ENCODE measurements around the gene MICA. TPM values are rescaled to one million over a fixed set of nuclear protein-coding genes. Genes with fewer than 3 reads are reported as not detected.
A peak's percentile ranks its signal among the peaks of the same experiment; 100 is the strongest.

MICA gene
- total RNA-seq, 1 experiment from 2014 or later, result 164 TPM

GRCh38 chr6:31460361-31461025 lies 57.1 kb downstream of the MICA start:
- no peak for DNase-seq (ENCODE audit: low read depth)

DNA sequence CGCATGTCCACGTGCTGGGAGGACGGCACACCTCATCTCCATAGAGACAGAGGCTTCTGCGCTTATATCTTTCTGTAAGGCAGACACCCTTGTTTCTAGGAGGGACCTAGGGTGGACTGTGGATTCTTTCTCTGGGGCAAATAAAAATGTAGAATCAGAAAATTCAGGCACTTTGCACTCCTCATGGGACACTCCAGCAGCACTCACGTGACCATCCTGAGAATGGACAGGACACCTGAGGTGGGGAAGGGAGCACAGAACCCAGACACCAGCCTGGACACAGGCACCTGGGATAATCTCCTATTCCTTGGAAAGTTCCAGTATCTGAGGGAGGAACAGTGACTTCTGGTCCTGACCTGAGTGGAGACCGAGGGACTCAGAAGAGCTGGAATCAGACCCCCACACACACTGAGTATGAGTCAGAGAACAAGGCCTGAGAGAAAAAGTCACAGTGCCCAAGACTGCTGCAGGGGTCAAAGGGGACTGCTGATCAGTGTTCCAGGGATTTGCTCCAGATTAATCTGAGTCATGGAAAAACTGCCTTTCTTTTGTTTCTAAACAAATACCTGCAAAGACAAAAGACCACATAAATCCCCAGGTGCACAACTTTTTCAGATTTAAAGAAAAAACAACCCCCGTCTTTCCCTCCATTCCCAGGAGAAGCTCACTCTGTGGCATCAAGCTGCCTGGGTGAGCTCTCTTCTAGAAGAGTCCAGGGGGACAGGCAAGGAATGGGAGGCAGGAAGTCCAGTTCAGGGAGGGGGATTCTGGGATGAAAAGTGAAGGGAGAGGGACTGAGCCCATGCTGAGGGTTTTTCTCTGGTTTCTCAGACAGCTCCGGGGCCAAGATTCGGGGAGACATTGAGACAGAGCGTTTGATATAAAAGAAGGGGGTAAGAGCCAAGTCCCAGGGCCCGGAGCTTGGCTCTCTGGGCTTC lies 58.9 kb downstream of the MICA start:
- peak; percentile 81 for DNase-seq (ENCODE audit: low read depth)

DNA sequence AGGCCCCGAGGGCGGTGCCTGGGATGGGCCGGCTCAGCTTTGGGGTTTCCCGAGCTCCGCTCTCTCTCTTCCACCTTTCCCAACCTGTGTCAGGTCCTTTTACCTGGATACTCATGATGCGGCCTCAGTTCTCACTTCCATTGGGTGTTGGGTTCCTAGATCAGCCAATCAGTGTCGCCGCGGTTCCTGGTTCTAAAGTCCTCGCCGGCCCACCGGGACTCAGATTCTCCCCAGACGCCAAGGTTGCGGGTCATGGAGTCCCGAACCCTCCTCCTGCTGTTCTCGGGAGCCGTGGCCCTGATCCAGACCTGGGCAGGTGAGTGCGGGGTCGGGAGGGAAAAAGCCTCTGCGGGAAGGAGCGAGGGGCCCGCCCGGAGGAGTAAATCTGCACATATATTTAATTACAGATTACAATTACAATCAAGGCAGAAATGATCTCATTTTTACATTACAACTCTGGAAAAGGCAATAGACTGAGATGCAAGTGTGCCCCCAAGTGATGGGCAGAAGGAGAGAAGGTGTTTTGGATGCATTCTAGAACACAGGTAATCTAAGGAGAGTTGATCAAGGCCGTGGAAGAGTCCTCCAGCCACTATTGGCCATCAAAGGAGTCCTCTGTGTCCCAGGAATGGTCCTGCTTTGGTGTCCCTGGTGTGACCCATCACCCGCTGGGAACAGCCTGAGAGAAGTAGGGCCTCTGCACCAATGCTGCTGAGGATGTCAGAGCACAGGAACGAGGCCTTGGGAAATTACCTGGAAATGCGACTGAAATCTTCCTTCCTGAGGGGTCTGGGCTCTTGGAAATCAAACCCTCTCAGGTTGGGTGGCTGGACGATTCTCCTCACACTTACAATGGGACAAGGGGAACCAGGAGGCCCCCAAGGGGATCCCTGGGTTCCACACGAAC lies 59.8 kb downstream of the MICA start:
- peak; percentile 96 for DNase-seq (ENCODE audit: low read depth)

DNA sequence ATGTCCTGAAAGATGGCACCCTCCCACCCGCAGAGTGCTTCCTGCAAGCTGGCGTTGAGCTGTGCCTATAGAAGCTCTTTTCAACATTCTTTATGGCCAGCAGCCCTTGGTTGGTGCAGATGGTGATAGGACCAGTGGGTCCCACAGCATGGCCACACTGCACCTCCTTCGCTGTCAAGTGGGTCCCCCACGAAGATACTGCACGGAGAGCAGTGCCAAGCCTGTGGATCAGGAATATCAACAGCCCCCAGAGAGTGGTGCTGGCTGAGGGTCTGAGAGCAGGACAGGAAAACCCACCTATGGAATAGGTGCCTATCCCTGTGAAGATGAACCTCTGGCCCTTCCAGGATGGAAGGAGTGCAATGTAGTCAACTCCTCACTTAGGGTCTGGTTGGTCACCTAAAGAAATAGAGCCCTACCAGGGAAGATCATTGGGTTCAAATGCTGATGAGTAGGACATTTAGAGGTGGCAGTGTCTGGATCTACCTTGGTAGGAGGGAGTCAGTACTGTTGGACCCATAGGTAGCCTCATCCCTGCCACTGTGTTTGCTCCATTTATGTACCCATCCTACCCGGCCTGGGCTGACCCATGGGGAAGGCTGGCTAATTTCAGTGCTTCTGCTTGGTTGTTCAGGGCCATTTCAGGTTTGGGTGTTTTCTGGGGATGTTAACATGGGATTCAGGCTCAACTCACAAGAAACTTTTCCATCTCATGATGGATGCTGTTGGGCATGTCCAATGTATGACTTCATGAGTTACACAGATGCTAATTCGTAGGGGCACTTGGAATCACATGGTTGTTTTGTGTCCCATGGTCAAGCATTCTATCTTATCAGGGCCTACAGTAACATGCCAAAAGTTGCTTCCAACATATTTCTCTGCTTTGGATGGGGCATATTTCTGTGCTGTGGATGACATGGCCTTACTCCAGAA lies 61.1 kb downstream of the MICA start:
- no peak for DNase-seq (ENCODE audit: low read depth)

Other genes with a start within 250 kb of the MICA start
- 25.5 and 25.9 TPM in 2 replicates for gene CCHCR1, start 245.8 kb upstream of the MICA start, total RNA-seq (2014; rRNA removed; shearing (Covaris generic))
- 84.1 and 130 TPM in 2 replicates for gene TCF19, start 245.0 kb upstream of the MICA start, total RNA-seq (2014; rRNA removed; shearing (Covaris generic))
- gene POU5F1, start 232.9 kb upstream of the MICA start, total RNA-seq (2014; rRNA removed; shearing (Covaris generic)), result 0.39 TPM in 1 of 2 replicates, not detected in the other
- 2,132 and 2,500 TPM in 2 replicates for gene HLA-C, start 131.5 kb upstream of the MICA start, total RNA-seq (2014; rRNA removed; shearing (Covaris generic))
- 5,375 and 6,541 TPM in 2 replicates for gene HLA-B, start 46.4 kb upstream of the MICA start, total RNA-seq (2014; rRNA removed; shearing (Covaris generic))
- 47.6 and 59.9 TPM in 2 replicates for gene MICB, start 94.5 kb downstream of the MICA start, total RNA-seq (2014; rRNA removed; shearing (Covaris generic))
- not detected in 2 replicates for gene MCCD1, start 125.4 kb downstream of the MICA start, total RNA-seq (2014; rRNA removed; shearing (Covaris generic))
- 351 and 506 TPM in 2 replicates for gene DDX39B, start 138.4 kb downstream of the MICA start, total RNA-seq (2014; rRNA removed; shearing (Covaris generic))
- 0.20 TPM in 1 of 2 replicates, not detected in the other for gene ATP6V1G2, start 143.0 kb downstream of the MICA start, total RNA-seq (2014; rRNA removed; shearing (Covaris generic))
- gene NFKBIL1, start 144.0 kb downstream of the MICA start, total RNA-seq (2014; rRNA removed; shearing (Covaris generic)), result 12.8 and 25.7 TPM in 2 replicates
- not detected in 2 replicates for gene LTA, start 168.7 kb downstream of the MICA start, total RNA-seq (2014; rRNA removed; shearing (Covaris generic))
- gene TNF, start 172.0 kb downstream of the MICA start, total RNA-seq (2014; rRNA removed; shearing (Covaris generic)), result 0.47 and 0.62 TPM in 2 replicates
- gene LTB, start 178.8 kb downstream of the MICA start, total RNA-seq (2014; rRNA removed; shearing (Covaris generic)), result 2.1 and 4.6 TPM in 2 replicates
- gene LST1, start 182.7 kb downstream of the MICA start, total RNA-seq (2014; rRNA removed; shearing (Covaris generic)), result not detected in 2 replicates
- not detected in 2 replicates for gene NCR3, start 189.4 kb downstream of the MICA start, total RNA-seq (2014; rRNA removed; shearing (Covaris generic))
- not detected in 2 replicates for gene AIF1, start 211.6 kb downstream of the MICA start, total RNA-seq (2014; rRNA removed; shearing (Covaris generic))
- gene PRRC2A, start 217.1 kb downstream of the MICA start, total RNA-seq (2014; rRNA removed; shearing (Covaris generic)), result 71.4 and 121 TPM in 2 replicates
- 194 and 317 TPM in 2 replicates for gene BAG6, start 249.1 kb downstream of the MICA start, total RNA-seq (2014; rRNA removed; shearing (Covaris generic))